NT2/D1 (cell line): ENCODE data around the gene TFDP1.

Source experiments
- DNase-seq: peaks from one replicate; pipeline ENCODE4 v3.0.0-alpha.2; 2011; ENCODE audit warnings: low read depth, low spot score
- H3K27me3 ChIP-seq: 2 replicates; pipeline ENCODE4 v1.6.0; 2011; ENCODE audit warnings: mild to moderate bottlenecking; ENCODE audit not compliant: insufficient read length, insufficient read depth
- H3K36me3 ChIP-seq: 2 replicates; pipeline ENCODE4 v1.6.1; 2011; ENCODE audit warnings: mild to moderate bottlenecking, low read length, mixed read lengths; ENCODE audit not compliant: insufficient read depth, insufficient read length
- H3K4me1 ChIP-seq: 2 replicates; pipeline ENCODE4 v1.5.1; 2011; ENCODE audit not compliant: insufficient read depth, insufficient read length
- H3K4me3 ChIP-seq: 2 replicates; pipeline ENCODE4 v1.5.1; 2011; ENCODE audit warnings: low read depth; ENCODE audit not compliant: insufficient read length
- H3K9ac ChIP-seq: 2 replicates; pipeline ENCODE4 v1.6.0; 2011; ENCODE audit warnings: low read depth; ENCODE audit not compliant: insufficient read length
- H3K9me3 ChIP-seq: 2 replicates; pipeline ENCODE4 v1.5.1; 2011; ENCODE audit warnings: mild to moderate bottlenecking, low read length; ENCODE audit not compliant: insufficient read depth
- SUZ12 ChIP-seq: IDR thresholded peaks from 2 replicates; pipeline ENCODE4 v1.6.1; 2011; ENCODE audit not compliant: insufficient read length, insufficient read depth; ENCODE audit errors: extremely low read depth
- YY1 ChIP-seq: IDR thresholded peaks from 2 replicates; pipeline ENCODE4 v1.6.1; 2011; ENCODE audit not compliant: insufficient read length, insufficient read depth
- ZNF274 ChIP-seq: IDR thresholded peaks from 2 replicates; pipeline ENCODE4 v1.6.1; 2011; ENCODE audit warnings: mild to moderate bottlenecking, low read depth, low read length

TFDP1 gene

GRCh38 chr13:113650731-113651148 lies 66.2 kb downstream of the TFDP1 start:
- Histone ChIP-seq H3K4me1 (peaks cover 13% of the 10 kb centered on the region), H3K27me3 (no peaks in the 10 kb centered on the region), H3K36me3 (peaks cover 2% of the 10 kb centered on the region), H3K4me3 (no peak overlapping the region), H3K9me3 (no peaks in the 10 kb centered on the region), H3K9ac (no peak overlapping the region)
- no peak for DNase-seq
- TF ChIP-seq SUZ12, result no peak
- TF ChIP-seq ZNF274, result no peak
- no peak for TF ChIP-seq YY1

GRCh38 chr13:113651511-113652403 lies 67.2 kb downstream of the TFDP1 start:
- no peak overlapping the region for H3K4me3 ChIP-seq
- no peaks in the 10 kb centered on the region for H3K9me3 ChIP-seq
- H3K9ac ChIP-seq, result no peak overlapping the region
- peaks cover 2% of the 10 kb centered on the region for H3K36me3 ChIP-seq
- H3K4me1 ChIP-seq, result peaks cover 13% of the 10 kb centered on the region
- TF ChIP-seq ZNF274, result no peak
- no peak for TF ChIP-seq YY1
- no peak for TF ChIP-seq SUZ12
- no peak for DNase-seq
- H3K27me3 ChIP-seq, result no peaks in the 10 kb centered on the region

GRCh38 chr13:113652404-113653263 lies 68.1 kb downstream of the TFDP1 start:
- Histone ChIP-seq H3K4me1 (peaks cover 13% of the 10 kb centered on the region), H3K36me3 (peaks cover 2% of the 10 kb centered on the region), H3K9me3 (no peaks in the 10 kb centered on the region), H3K27me3 (no peaks in the 10 kb centered on the region), H3K4me3 (no peak overlapping the region), H3K9ac (no peak overlapping the region)
- DNase-seq, result no peak
- no peak for TF ChIP-seq ZNF274
- TF ChIP-seq SUZ12, result no peak

- no peak for DNase-seq
- H3K9ac ChIP-seq, result no peak overlapping the region
- peaks cover 13% of the 10 kb centered on the region for H3K4me1 ChIP-seq
Observed at GRCh38 chr13:113653264-113654174, 69.0 kb downstream of the TFDP1 start.

GRCh38 chr13:113654175-113654560 lies 69.6 kb downstream of the TFDP1 start:
- H3K4me3 ChIP-seq, result no peak overlapping the region
- DNase-seq, result no peak
- H3K9me3 ChIP-seq, result no peaks in the 10 kb centered on the region
- no peaks in the 10 kb centered on the region for H3K27me3 ChIP-seq
- H3K4me1 ChIP-seq, result peaks cover 13% of the 10 kb centered on the region
- TF ChIP-seq ZNF274 (no peak), SUZ12 (no peak), YY1 (no peak)
- H3K9ac ChIP-seq, result no peak overlapping the region
- H3K36me3 ChIP-seq, result no peaks in the 10 kb centered on the region

More at GRCh38 chr13:113653264-113654174, 69.0 kb downstream of the TFDP1 start:
- H3K27me3 ChIP-seq, result no peaks in the 10 kb centered on the region
- H3K4me3 ChIP-seq, result no peak overlapping the region
- TF ChIP-seq ZNF274 (no peak), YY1 (no peak), SUZ12 (no peak)
- no peaks in the 10 kb centered on the region for H3K9me3 ChIP-seq
- no peaks in the 10 kb centered on the region for H3K36me3 ChIP-seq

GRCh38 chr13:113654591-113655345 lies 70.2 kb downstream of the TFDP1 start:
- Histone ChIP-seq H3K36me3 (no peaks in the 10 kb centered on the region), H3K4me3 (no peak overlapping the region), H3K4me1 (peaks cover 13% of the 10 kb centered on the region), H3K27me3 (no peaks in the 10 kb centered on the region), H3K9ac (no peak overlapping the region), H3K9me3 (no peaks in the 10 kb centered on the region)
- no peak for DNase-seq
- TF ChIP-seq YY1, result no peak
- TF ChIP-seq SUZ12, result no peak
- no peak for TF ChIP-seq ZNF274
